Activated CD4-positive, alpha-beta T cell treated with anti-CD3 and anti-CD28 coated beads, Interleukin-2, amount 10 ng/mL, durations not matched to agents 7 days and 5 days (primary cell): ENCODE measurements around the gene HOXD10. TPM values are rescaled to one million over a fixed set of nuclear protein-coding genes. Genes with fewer than 3 reads are reported as not detected.

Source experiments
- CTCF ChIA-PET: fragments of 350-600 bp; sonication (Branson Sonifier 250); formaldehyde crosslinking; loops from one replicate; lab custom pipeline; 2021; ENCODE audit warnings: antibody characterized with exemption; lab: Charles Lee
- POLR2A ChIA-PET: fragments of 350-600 bp; sonication (Branson Sonifier 250); formaldehyde crosslinking; loops from one replicate; lab custom pipeline; 2021; ENCODE audit warnings: antibody characterized with exemption; lab: Charles Lee
- DNase-seq: peaks from one replicate; pipeline ENCODE4 v3.0.0-alpha.2; 2020
- H3K27ac Mint-ChIP-seq: one replicate; pipeline ENCODE4 v1.8.0; 2021; ENCODE audit warnings: mild to moderate bottlenecking, moderate library complexity, mixed read lengths
- H3K27me3 Mint-ChIP-seq: one replicate; pipeline ENCODE4 v1.8.0; 2021; ENCODE audit warnings: mixed read lengths
- H3K36me3 Mint-ChIP-seq: one replicate; pipeline ENCODE4 v1.8.0; 2021; ENCODE audit warnings: low read depth, mixed read lengths
- H3K4me1 Mint-ChIP-seq: one replicate; pipeline ENCODE4 v1.8.0; 2021; ENCODE audit warnings: mixed read lengths
- H3K4me3 Mint-ChIP-seq: one replicate; pipeline ENCODE4 v1.8.0; 2021; ENCODE audit warnings: mild to moderate bottlenecking, moderate library complexity, mixed read lengths
- H3K9me3 Mint-ChIP-seq: one replicate; pipeline ENCODE4 v1.8.0; 2021; ENCODE audit warnings: mixed read lengths
- total RNA-seq, 2 experiments: library from RNA; stranded (reverse); gene quantifications; one replicate each; pipeline ENCODE4 v1.2.3, GENCODE V29; 2021

HOXD10 gene
- total RNA-seq, 2 experiments from 2014 or later: not detected

GRCh38 chr2:176100547-176101140, 15.9 kb upstream of the HOXD10 start:
- Mint-ChIP-seq H3K9me3 (no peaks in the 10 kb centered on the region), H3K27ac (no peak overlapping the region), H3K36me3 (no peaks in the 10 kb centered on the region), H3K27me3 (peaks cover 92% of the 10 kb centered on the region), H3K4me3 (no peak overlapping the region), H3K4me1 (peaks cover 16% of the 10 kb centered on the region)
- ChIA-PET CTCF (no interaction called here), POLR2A (no interaction called here)
- no peak for DNase-seq

GRCh38 chr2:176101216-176101830, 15.3 kb upstream of the HOXD10 start:
- Mint-ChIP-seq H3K4me1 (peaks cover 17% of the 10 kb centered on the region), H3K9me3 (no peaks in the 10 kb centered on the region), H3K36me3 (no peaks in the 10 kb centered on the region), H3K4me3 (no peak overlapping the region), H3K27me3 (peaks cover 92% of the 10 kb centered on the region), H3K27ac (no peak overlapping the region)
- DNase-seq: no peak
- POLR2A ChIA-PET: no interaction called here
- CTCF ChIA-PET: no interaction called here

GRCh38 chr2:176101842-176102241, 14.7 kb upstream of the HOXD10 start:
- H3K4me3 Mint-ChIP-seq: no peak overlapping the region
- H3K27ac Mint-ChIP-seq: no peak overlapping the region
- peaks cover 13% of the 10 kb centered on the region for H3K4me1 Mint-ChIP-seq
- POLR2A ChIA-PET: no interaction called here
- peaks cover 89% of the 10 kb centered on the region for H3K27me3 Mint-ChIP-seq
- CTCF ChIA-PET: no interaction called here
- no peaks in the 10 kb centered on the region for H3K36me3 Mint-ChIP-seq
- no peak for DNase-seq
- H3K9me3 Mint-ChIP-seq: no peaks in the 10 kb centered on the region

- no peaks in the 10 kb centered on the region for H3K9me3 Mint-ChIP-seq
- H3K4me3 Mint-ChIP-seq: no peak overlapping the region
- H3K27me3 Mint-ChIP-seq: peaks cover 88% of the 10 kb centered on the region
- H3K4me1 Mint-ChIP-seq: peaks cover 8% of the 10 kb centered on the region
- H3K36me3 Mint-ChIP-seq: no peaks in the 10 kb centered on the region
- no peak for DNase-seq
- ChIA-PET POLR2A (no interaction called here), CTCF (no interaction called here)
- H3K27ac Mint-ChIP-seq: no peak overlapping the region
These were observed 14.2 kb upstream of the HOXD10 start for GRCh38 chr2:176102309-176102866.

GRCh38 chr2:176103194-176103593, 13.4 kb upstream of the HOXD10 start:
- Mint-ChIP-seq H3K27ac (no peak overlapping the region), H3K36me3 (no peaks in the 10 kb centered on the region), H3K9me3 (no peaks in the 10 kb centered on the region), H3K27me3 (peaks cover 81% of the 10 kb centered on the region), H3K4me3 (no peak overlapping the region), H3K4me1 (peaks cover 4% of the 10 kb centered on the region)
- POLR2A ChIA-PET: no interaction called here
- CTCF ChIA-PET: no interaction called here
- DNase-seq: no peak

GRCh38 chr2:176103742-176104315, 12.7 kb upstream of the HOXD10 start:
- peaks cover 81% of the 10 kb centered on the region for H3K27me3 Mint-ChIP-seq
- ChIA-PET POLR2A (no interaction called here), CTCF (interaction anchor here (1.3 kb wide), 1 partner anchor 414 kb away, joined by 3 read pairs; no protein-coding TSS in a partner anchor)
- no peak overlapping the region for H3K4me3 Mint-ChIP-seq
- no peak for DNase-seq
- H3K36me3 Mint-ChIP-seq: no peaks in the 10 kb centered on the region
- peaks cover 5% of the 10 kb centered on the region for H3K4me1 Mint-ChIP-seq
- no peaks in the 10 kb centered on the region for H3K9me3 Mint-ChIP-seq
- no peak overlapping the region for H3K27ac Mint-ChIP-seq

GRCh38 chr2:176104316-176105077, 12.1 kb upstream of the HOXD10 start:
- H3K9me3 Mint-ChIP-seq: no peaks in the 10 kb centered on the region
- DNase-seq: no peak

GRCh38 chr2:176105078-176105729, 11.4 kb upstream of the HOXD10 start:
- no peaks in the 10 kb centered on the region for H3K9me3 Mint-ChIP-seq
- H3K27me3 Mint-ChIP-seq: peaks cover 84% of the 10 kb centered on the region
- H3K4me3 Mint-ChIP-seq: no peak overlapping the region
- H3K4me1 Mint-ChIP-seq: peaks cover 6% of the 10 kb centered on the region
- peaks cover 2% of the 10 kb centered on the region for H3K36me3 Mint-ChIP-seq
- CTCF ChIA-PET: interaction anchor here (1.0 to 1.3 kb wide), 3 partner anchors 16 to 415 kb away, joined by 3 read pairs; no protein-coding TSS in a partner anchor
- H3K27ac Mint-ChIP-seq: peak overlapping the region; percentile 61
- POLR2A ChIA-PET: no interaction called here
- DNase-seq: no peak

More at GRCh38 chr2:176104316-176105077, 12.1 kb upstream of the HOXD10 start:
- H3K4me3 Mint-ChIP-seq: no peak overlapping the region
- peaks cover 6% of the 10 kb centered on the region for H3K4me1 Mint-ChIP-seq
- H3K36me3 Mint-ChIP-seq: peaks cover 2% of the 10 kb centered on the region
- POLR2A ChIA-PET: no interaction called here
- peaks cover 81% of the 10 kb centered on the region for H3K27me3 Mint-ChIP-seq
- CTCF ChIA-PET: interaction anchor here (1.3 kb wide), 2 partner anchors 16 to 414 kb away, joined by 3 read pairs; no protein-coding TSS in a partner anchor
- H3K27ac Mint-ChIP-seq: no peak overlapping the region

- Mint-ChIP-seq H3K9me3 (no peaks in the 10 kb centered on the region), H3K4me3 (peak overlapping the region; percentile 50), H3K4me1 (peaks cover 6% of the 10 kb centered on the region), H3K27ac (peak overlapping the region; percentile 76), H3K27me3 (peaks cover 84% of the 10 kb centered on the region), H3K36me3 (peaks cover 2% of the 10 kb centered on the region)
- ChIA-PET POLR2A (no interaction called here), CTCF (interaction anchor here (0.6 to 1.0 kb wide), 2 partner anchors 27 to 1409 kb away, joined by 3 to 4 read pairs; no protein-coding TSS in a partner anchor)
- DNase-seq: no peak
These were observed 10.6 kb upstream of the HOXD10 start for GRCh38 chr2:176105730-176106580.

- H3K27me3 Mint-ChIP-seq: peaks cover 84% of the 10 kb centered on the region
- no peak for DNase-seq
- peak within 1 kb of the TSS; percentile 50 for H3K4me3 Mint-ChIP-seq
- no peaks in the 10 kb centered on the region for H3K9me3 Mint-ChIP-seq
- H3K36me3 Mint-ChIP-seq: peaks cover 2% of the 10 kb centered on the region
- CTCF ChIA-PET: interaction anchor here (0.6 to 0.9 kb wide), 2 partner anchors 20 to 1410 kb away, joined by 4 read pairs; no protein-coding TSS in a partner anchor
- peaks cover 6% of the 10 kb centered on the region for H3K4me1 Mint-ChIP-seq
- peak within 1 kb of the TSS; percentile 76 for H3K27ac Mint-ChIP-seq
- POLR2A ChIA-PET: no interaction called here
These were observed 9.7 kb upstream of the HOXD10 start, which contains the start of gene HOXD11 for GRCh38 chr2:176106581-176107539. Gene HOXD11, plus strand, starts transcription at chr2:176107280. Its CDS starts 76 bp downstream, at chr2:176107356.
